ENCODE results near the gene PCDHGB4. TPM values are rescaled to one million over a fixed set of nuclear protein-coding genes. Genes with fewer than 3 reads are reported as not detected.
"Not testable (repeated sequence)": the region's sequence is repeated elsewhere in the genome, so short reads cannot be mapped to it uniquely, and the experiment has no call there.

The PCDHGB4 gene
- total RNA-seq, 2 donors from 2014 or later: 0.29 to 0.39 TPM

DNA sequence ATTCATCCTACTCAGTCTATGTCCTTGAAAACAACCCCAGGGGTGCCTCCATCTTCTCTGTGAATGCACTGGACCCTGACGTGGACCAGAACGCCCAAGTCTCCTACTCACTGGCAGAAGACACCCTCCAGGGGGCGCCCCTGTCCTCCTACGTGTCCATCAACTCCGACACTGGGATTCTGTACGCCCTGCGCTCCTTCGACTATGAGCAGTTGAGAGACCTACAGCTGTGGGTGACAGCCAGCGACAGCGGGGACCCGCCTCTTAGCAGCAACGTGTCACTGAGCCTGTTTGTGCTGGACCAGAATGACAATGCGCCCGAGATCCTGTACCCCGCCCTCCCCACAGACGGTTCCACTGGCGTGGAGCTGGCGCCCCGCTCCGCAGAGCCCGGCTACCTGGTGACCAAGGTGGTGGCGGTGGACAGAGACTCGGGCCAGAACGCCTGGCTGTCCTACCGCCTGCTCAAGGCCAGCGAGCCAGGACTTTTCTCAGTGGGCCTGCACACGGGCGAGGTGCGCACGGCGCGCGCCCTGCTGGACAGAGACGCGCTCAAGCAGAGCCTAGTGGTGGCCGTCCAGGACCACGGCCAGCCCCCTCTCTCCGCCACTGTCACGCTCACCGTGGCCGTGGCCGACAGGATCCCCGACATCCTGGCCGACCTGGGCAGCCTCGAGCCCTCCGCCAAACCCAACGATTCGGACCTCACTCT, 11.9 kb upstream of the PCDHGB4 start:
- not testable (repeated sequence) for H3K4me1 Mint-ChIP-seq (ENCODE audit: low read depth in 2 of 2); H3K4me3 Mint-ChIP-seq; H3K9me3 Mint-ChIP-seq

GRCh38 chr5:141382469-141383294, 4.8 kb upstream of the PCDHGB4 start, which contains the start of gene PCDHGA7:
TSS of gene PCDHGA7 (plus strand) at chr5:141382742. CDS start at chr5:141382900, 158 bp downstream.
- H3K9me3 Mint-ChIP-seq: no peaks in the 10 kb centered on the region
- peak within 1 kb of the TSS; percentile 78 for H3K4me3 Mint-ChIP-seq
- no peaks in the 10 kb centered on the region for H3K36me3 Mint-ChIP-seq
- no peak for DNase-seq (ENCODE audit: low spot score)
- H3K27me3 Mint-ChIP-seq: peaks cover 37 to 59% of the 10 kb centered on the region in 2 donors
- peak in 1 of 2 donors; percentile 17 for ATAC-seq
- H3K4me1 Mint-ChIP-seq (ENCODE audit: low read depth in 2 of 2): no peaks in the 10 kb centered on the region
- no peak within 1 kb of the TSS for H3K27ac Mint-ChIP-seq

More for the DNA sequence above, 11.9 kb upstream of the PCDHGB4 start:
- Mint-ChIP-seq H3K36me3 (peaks cover 17% of the 10 kb centered on the region), H3K27me3 (peaks cover 38 to 41% of the 10 kb centered on the region in 2 donors)
- not testable (repeated sequence) for DNase-seq (ENCODE audit: low spot score); ATAC-seq; H3K27ac Mint-ChIP-seq

DNA sequence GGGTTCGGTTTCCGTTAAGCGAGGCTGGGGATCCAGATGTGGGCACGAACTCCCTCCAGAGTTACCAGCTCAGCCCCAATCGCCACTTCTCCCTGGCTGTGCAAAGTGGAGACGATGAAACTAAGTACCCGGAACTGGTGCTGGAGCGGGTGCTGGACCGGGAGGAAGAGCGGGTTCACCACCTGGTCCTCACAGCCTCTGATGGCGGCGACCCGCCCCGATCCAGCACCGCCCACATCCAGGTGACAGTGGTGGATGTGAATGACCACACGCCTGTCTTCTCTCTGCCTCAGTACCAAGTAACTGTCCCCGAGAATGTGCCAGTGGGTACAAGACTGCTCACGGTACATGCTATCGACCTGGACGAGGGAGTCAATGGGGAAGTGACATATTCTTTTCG, 4.2 kb upstream of the PCDHGB4 start:
- Mint-ChIP-seq H3K9me3 (no peaks in the 10 kb centered on the region), H3K27me3 (peaks cover 39 to 61% of the 10 kb centered on the region in 2 donors), H3K27ac (no peak overlapping the region), H3K4me1 (ENCODE audit: low read depth in 2 of 2) (no peaks in the 10 kb centered on the region), H3K4me3 (no peak overlapping the region), H3K36me3 (peaks cover 2% of the 10 kb centered on the region)
- DNase-seq (ENCODE audit: low spot score) (no peak), ATAC-seq (no peak)

DNA sequence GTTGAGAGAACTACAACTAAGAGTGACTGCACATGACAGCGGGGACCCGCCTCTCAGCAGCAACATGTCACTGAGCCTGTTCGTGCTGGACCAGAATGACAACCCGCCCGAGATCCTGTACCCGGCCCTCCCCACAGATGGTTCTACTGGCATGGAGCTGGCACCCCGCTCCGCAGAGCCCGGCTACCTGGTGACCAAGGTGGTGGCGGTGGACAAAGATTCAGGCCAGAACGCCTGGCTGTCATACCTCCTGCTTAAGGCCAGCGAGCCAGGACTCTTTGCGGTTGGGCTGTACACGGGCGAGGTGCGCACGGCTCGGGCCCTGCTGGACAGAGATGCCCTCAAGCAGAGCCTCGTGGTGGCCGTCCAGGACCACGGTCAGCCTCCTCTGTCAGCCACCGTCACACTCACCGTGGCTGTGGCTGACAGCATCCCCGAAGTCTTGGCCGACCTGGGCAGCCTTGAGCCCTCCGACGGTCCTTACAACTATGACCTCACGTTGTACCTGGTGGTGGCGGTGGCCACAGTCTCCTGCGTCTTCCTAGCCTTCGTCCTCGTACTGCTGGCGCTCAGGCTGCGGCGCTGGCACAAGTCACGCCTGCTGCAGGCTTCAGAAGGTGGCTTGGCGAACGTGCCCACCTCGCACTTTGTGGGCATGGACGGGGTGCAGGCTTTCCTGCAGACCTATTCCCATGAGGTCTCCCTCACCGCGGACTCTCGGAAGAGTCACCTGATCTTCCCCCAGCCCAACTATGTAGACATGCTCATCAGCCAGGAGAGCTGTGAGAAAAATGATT, 2.8 kb upstream of the PCDHGB4 start:
- Mint-ChIP-seq H3K27ac (no peak overlapping the region), H3K4me1 (ENCODE audit: low read depth in 2 of 2) (no peaks in the 10 kb centered on the region), H3K9me3 (no peaks in the 10 kb centered on the region), H3K4me3 (no peak overlapping the region), H3K27me3 (peaks cover 43 to 59% of the 10 kb centered on the region in 2 donors), H3K36me3 (peaks cover 9% of the 10 kb centered on the region)
- DNase-seq (ENCODE audit: low spot score) (no peak), ATAC-seq (no peak)

DNA sequence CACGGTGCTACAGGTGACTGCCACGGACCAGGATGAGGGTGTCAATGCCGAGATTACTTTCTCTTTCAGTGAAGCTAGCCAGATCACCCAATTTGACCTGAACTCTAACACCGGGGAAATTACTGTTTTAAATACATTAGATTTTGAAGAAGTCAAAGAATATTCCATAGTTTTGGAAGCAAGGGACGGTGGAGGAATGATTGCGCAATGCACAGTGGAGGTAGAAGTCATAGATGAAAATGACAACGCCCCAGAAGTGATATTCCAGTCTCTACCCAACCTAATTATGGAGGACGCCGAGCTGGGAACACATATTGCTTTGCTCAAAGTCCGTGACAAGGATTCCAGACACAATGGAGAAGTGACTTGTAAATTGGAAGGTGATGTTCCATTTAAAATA, 1.2 kb downstream of the PCDHGB4 start:
- Mint-ChIP-seq H3K9me3 (no peaks in the 10 kb centered on the region), H3K4me3 (no peak overlapping the region), H3K27ac (no peak overlapping the region), H3K36me3 (peaks cover 14% of the 10 kb centered on the region), H3K4me1 (ENCODE audit: low read depth in 2 of 2) (peaks cover 0 to 4% of the 10 kb centered on the region in 2 donors), H3K27me3 (peaks cover 39 to 71% of the 10 kb centered on the region in 2 donors)
- no peak for ATAC-seq
- DNase-seq (ENCODE audit: low spot score): no peak

DNA sequence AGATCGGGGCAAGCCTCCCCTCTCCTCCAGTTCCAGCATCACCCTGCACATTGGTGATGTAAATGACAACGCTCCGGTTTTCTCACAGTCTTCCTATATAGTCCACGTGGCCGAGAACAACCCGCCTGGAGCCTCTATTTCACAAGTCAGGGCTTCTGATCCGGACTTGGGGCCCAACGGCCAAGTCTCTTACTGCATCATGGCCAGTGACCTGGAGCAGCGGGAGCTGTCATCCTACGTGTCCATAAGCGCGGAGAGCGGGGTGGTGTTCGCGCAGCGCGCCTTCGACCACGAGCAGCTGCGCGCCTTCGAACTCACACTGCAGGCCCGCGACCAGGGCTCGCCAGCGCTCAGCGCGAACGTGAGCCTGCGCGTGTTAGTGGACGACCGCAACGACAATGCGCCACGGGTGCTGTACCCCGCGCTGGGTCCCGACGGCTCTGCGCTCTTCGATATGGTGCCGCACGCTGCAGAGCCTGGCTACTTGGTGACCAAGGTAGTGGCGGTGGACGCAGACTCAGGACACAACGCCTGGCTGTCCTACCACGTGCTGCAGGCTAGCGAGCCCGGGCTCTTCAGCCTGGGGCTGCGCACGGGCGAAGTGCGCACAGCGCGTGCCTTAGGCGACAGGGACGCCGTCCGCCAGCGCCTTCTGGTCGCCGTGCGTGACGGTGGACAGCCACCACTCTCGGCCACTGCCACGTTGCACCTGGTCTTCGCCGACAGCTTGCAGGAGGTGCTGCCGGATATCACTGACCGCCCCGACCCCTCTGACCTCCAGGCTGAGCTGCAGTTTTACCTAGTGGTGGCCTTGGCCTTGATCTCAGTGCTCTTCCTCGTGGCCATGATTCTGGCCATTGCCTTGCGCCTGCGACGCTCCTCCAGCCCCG, 1.9 kb downstream of the PCDHGB4 start:
- ATAC-seq (no peak), DNase-seq (ENCODE audit: low spot score) (no peak)
- H3K27ac Mint-ChIP-seq: no peak overlapping the region
- peaks cover 0 to 4% of the 10 kb centered on the region in 2 donors for H3K4me1 Mint-ChIP-seq (ENCODE audit: low read depth in 2 of 2)
- no peaks in the 10 kb centered on the region for H3K9me3 Mint-ChIP-seq
- H3K36me3 Mint-ChIP-seq: peaks cover 19% of the 10 kb centered on the region
- H3K27me3 Mint-ChIP-seq: peaks cover 43 to 74% of the 10 kb centered on the region in 2 donors
- no peak overlapping the region for H3K4me3 Mint-ChIP-seq

GRCh38 chr5:141392429-141393198, 5.1 kb downstream of the PCDHGB4 start, which contains the start of gene PCDHGA8:
TSS of gene PCDHGA8 (plus strand) at chr5:141392633. CDS start at chr5:141392814, 181 bp downstream.
- Mint-ChIP-seq H3K4me3 (no peak within 1 kb of the TSS), H3K9me3 (no peaks in the 10 kb centered on the region), H3K36me3 (peaks cover 24% of the 10 kb centered on the region)

GRCh38 chr5:141393267-141393666, 5.8 kb downstream of the PCDHGB4 start:
- ATAC-seq (no peak), DNase-seq (ENCODE audit: low spot score) (no peak)
- Mint-ChIP-seq H3K4me3 (no peak overlapping the region), H3K4me1 (ENCODE audit: low read depth in 2 of 2) (peaks cover 0 to 4% of the 10 kb centered on the region in 2 donors), H3K27me3 (peaks cover 40 to 68% of the 10 kb centered on the region in 2 donors), H3K27ac (no peak overlapping the region), H3K36me3 (peaks cover 23% of the 10 kb centered on the region), H3K9me3 (no peaks in the 10 kb centered on the region)

More at GRCh38 chr5:141392429-141393198, 5.1 kb downstream of the PCDHGB4 start, which contains the start of gene PCDHGA8:
- Mint-ChIP-seq H3K27ac (no peak within 1 kb of the TSS), H3K4me1 (ENCODE audit: low read depth in 2 of 2) (peaks cover 0 to 4% of the 10 kb centered on the region in 2 donors), H3K27me3 (peaks cover 41 to 70% of the 10 kb centered on the region in 2 donors)
- ATAC-seq: no peak
- no peak for DNase-seq (ENCODE audit: low spot score)

- not testable (repeated sequence) for DNase-seq (ENCODE audit: low spot score); H3K9me3 Mint-ChIP-seq; H3K27ac Mint-ChIP-seq; ATAC-seq; H3K4me1 Mint-ChIP-seq (ENCODE audit: low read depth in 2 of 2); H3K4me3 Mint-ChIP-seq
- Mint-ChIP-seq H3K36me3 (peaks cover 16% of the 10 kb centered on the region), H3K27me3 (peaks cover 39 to 69% of the 10 kb centered on the region in 2 donors)
Observed at GRCh38 chr5:141394401-141395187, 7.1 kb downstream of the PCDHGB4 start.

DNA sequence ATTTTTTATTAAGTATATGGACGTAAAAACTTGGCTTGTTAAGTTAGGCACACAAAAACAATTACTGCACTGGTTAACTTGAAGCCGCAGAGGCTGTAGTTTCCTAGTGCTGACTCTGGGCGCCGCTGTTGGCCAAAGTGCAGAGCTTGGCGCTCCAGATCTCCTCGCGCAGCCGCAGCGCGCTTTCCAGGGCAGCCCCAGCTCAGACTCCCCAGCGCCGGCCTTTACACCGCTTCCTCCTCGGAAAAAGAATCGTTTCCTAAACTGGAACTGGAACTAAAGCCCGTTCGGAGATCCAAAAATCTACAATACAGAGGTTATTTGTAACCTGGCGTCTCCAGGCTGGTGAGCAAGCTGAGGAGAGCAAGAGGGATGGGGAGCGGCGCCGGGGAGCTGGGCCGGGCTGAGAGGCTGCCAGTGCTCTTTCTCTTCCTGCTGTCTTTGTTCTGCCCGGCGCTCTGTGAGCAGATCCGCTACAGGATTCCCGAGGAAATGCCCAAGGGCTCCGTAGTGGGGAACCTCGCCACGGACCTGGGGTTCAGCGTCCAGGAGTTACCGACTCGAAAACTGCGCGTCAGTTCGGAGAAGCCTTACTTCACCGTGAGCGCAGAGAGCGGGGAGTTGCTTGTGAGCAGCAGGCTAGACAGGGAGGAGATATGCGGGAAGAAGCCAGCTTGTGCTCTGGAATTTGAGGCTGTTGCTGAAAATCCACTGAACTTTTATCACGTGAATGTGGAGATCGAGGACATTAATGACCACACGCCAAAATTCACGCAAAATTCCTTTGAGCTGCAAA, 10.5 kb downstream of the PCDHGB4 start, which contains the start of gene PCDHGB5:
Gene PCDHGB5 (plus strand): TSS at position 192 of the 796 bp plus-strand sequence. CDS start 181 bp downstream, at position 373.
- not testable (repeated sequence) for H3K4me1 Mint-ChIP-seq (ENCODE audit: low read depth in 2 of 2); H3K9me3 Mint-ChIP-seq; DNase-seq (ENCODE audit: low spot score); H3K27ac Mint-ChIP-seq
- Mint-ChIP-seq H3K36me3 (peaks cover 17% of the 10 kb centered on the region), H3K4me3 (peak within 1 kb of the TSS; percentile 34), H3K27me3 (peaks cover 38 to 57% of the 10 kb centered on the region in 2 donors)
- ATAC-seq: peak; percentile 89 to 92

DNA sequence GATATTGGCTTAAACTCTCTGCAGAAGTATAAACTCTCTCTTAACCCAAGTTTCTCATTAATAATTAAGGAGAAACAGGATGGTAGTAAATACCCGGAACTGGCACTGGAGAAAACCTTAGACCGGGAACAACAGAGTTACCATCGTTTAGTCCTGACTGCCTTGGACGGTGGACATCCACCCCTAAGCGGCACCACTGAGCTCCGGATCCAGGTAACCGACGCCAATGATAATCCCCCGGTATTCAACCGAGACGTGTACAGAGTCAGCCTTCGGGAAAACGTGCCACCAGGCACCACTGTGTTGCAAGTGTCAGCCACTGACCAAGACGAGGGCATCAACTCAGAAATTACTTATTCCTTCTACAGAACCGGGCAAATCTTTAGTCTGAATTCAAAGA, 11.1 kb downstream of the PCDHGB4 start:
- DNase-seq (ENCODE audit: low spot score) (no peak), ATAC-seq (no peak)
- H3K4me3 Mint-ChIP-seq: peak overlapping the region; percentile 15
- peaks cover 4% of the 10 kb centered on the region for H3K9me3 Mint-ChIP-seq
- H3K27ac Mint-ChIP-seq: no peak overlapping the region
- peaks cover 6 to 10% of the 10 kb centered on the region in 2 donors for H3K4me1 Mint-ChIP-seq (ENCODE audit: low read depth in 2 of 2)
- H3K27me3 Mint-ChIP-seq: peaks cover 36 to 55% of the 10 kb centered on the region in 2 donors
- peaks cover 17% of the 10 kb centered on the region for H3K36me3 Mint-ChIP-seq
